ENCODE data around the gene PLCL1.

The PLCL1 gene

DNA sequence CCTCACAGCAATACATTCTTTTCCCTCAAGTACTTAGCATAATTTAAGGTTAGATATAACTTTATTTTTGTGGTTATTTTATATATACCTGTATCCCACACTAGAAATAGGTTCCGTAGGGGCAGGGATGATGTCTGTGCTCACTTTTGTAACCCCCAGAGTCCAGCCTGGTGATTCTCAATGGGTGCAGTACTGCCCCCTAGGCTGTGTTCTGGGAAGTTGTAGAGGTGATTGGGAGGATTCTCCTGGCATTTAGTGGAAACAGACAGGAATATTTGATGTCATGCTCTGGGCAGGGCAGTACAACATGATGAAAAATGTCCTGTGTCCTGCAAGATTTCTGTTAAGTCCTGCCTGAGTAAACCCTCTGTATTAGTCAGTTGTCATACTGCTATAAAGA is 333.3 kb downstream of the PLCL1 start:
- no peak for DNase-seq (ENCODE audit: low spot score)
- in situ Hi-C loops (cut with MboI; ENCODE audit: low sequenced_read_pairs, unreplicated experiment): no loop called here
- TF ChIP-seq, protein P1, sequence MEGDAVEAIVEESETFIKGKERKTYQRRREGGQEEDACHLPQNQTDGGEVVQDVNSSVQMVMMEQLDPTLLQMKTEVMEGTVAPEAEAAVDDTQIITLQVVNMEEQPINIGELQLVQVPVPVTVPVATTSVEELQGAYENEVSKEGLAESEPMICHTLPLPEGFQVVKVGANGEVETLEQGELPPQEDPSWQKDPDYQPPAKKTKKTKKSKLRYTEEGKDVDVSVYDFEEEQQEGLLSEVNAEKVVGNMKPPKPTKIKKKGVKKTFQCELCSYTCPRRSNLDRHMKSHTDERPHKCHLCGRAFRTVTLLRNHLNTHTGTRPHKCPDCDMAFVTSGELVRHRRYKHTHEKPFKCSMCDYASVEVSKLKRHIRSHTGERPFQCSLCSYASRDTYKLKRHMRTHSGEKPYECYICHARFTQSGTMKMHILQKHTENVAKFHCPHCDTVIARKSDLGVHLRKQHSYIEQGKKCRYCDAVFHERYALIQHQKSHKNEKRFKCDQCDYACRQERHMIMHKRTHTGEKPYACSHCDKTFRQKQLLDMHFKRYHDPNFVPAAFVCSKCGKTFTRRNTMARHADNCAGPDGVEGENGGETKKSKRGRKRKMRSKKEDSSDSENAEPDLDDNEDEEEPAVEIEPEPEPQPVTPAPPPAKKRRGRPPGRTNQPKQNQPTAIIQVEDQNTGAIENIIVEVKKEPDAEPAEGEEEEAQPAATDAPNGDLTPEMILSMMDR (IDR thresholded peaks at IDR 0.05; ENCODE audit: borderline replicate concordance, control extremely low read depth, extremely low read depth, insufficient read depth, missing control alignments): no peak

DNA sequence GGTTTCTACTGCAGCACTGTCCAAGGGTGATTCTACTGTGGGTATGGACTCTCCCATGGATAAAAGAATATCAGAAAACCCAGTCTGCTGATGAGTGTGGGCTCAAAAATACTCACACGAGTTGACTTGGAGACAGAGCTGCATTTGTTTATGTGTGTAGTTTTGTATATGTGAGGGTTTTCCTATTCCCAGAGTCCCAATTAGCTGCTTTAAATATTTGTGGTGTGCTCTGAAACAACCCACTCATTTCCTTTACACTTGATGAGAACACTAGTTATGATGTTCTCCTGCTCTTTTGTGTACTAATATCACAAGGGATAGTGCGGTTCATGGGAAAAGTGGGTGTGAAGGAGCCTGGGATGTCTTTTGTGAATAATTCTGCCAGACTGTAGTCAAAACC is 337.3 kb downstream of the PLCL1 start:
- in situ Hi-C loops (cut with MboI; ENCODE audit: low sequenced_read_pairs, unreplicated experiment): no loop called here
- TF ChIP-seq, protein P1 (IDR thresholded peaks at IDR 0.05; ENCODE audit: borderline replicate concordance, control extremely low read depth, extremely low read depth, insufficient read depth, missing control alignments): no peak
- no peak for DNase-seq (ENCODE audit: low spot score)

DNA sequence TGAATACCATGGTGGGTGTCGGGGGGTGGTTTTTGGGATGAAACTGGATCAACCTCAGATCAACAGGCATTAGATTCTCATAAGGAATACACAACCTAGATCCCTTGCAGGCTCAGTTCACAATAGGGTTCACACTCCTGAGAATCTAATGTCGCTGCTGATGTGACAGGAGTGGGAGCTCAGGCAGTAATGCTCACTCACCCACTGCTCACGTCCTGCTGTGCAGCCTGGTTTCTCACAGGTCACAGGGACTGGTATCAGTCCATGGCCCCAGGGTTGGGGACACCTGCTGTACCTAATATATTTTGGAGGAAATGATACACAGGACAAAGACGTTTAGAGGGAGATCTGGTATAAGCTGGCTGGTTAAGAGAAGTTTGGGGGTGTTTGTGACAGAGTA is 338.8 kb downstream of the PLCL1 start:
- TF ChIP-seq, protein P1 (IDR thresholded peaks at IDR 0.05; ENCODE audit: borderline replicate concordance, control extremely low read depth, extremely low read depth, insufficient read depth, missing control alignments): no peak
- in situ Hi-C loops (cut with MboI; ENCODE audit: low sequenced_read_pairs, unreplicated experiment): no loop called here

DNA sequence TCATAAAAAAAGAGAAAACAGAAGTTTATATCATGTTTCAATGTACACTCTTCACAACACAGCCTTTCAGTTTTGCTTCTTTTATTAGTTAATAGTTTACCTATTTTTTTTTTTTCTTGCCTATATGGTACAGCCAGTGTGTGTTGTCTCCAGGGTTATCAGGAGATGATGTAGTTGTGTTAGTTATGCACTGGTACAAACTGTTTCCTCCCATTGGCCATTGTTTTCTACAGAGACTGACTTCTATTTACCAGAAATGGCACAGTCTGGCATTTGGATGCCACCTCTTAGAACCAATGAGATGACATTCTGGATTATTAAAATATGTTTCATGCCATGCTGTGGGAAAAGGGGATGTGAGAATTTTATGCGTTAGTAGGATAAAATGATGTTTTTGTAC is 339.4 kb downstream of the PLCL1 start:
- DNase-seq (ENCODE audit: low spot score): no peak
- in situ Hi-C loops (cut with MboI; ENCODE audit: low sequenced_read_pairs, unreplicated experiment): no loop called here
- TF ChIP-seq, protein P1 (IDR thresholded peaks at IDR 0.05; ENCODE audit: borderline replicate concordance, control extremely low read depth, extremely low read depth, insufficient read depth, missing control alignments): no peak

More for the DNA sequence above, 338.8 kb downstream of the PLCL1 start:
- no peak for DNase-seq (ENCODE audit: low spot score)

DNA sequence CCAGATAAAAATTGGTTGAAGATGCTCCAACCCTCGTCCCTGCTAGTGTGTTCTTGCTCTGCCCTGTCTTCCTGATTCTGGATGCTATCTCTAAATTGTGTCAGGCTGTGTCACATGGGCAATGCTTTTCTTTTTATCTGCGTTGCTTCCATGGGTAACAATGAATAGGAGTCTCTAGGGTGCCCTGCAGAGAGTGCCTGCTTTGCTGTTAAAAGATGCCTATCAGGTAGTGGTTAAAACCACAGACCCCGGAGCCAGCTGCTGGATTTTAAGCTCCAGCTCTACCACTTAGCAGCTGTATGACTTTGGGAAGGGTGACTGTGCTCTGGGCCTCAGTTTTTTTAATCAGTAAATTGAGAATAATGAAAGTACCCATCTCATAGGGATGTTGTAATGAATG is 340.3 kb downstream of the PLCL1 start:
- no peak for DNase-seq (ENCODE audit: low spot score)
- TF ChIP-seq, protein P1 (IDR thresholded peaks at IDR 0.05; ENCODE audit: borderline replicate concordance, control extremely low read depth, extremely low read depth, insufficient read depth, missing control alignments): no peak
- in situ Hi-C loops (cut with MboI; ENCODE audit: low sequenced_read_pairs, unreplicated experiment): no loop called here

DNA sequence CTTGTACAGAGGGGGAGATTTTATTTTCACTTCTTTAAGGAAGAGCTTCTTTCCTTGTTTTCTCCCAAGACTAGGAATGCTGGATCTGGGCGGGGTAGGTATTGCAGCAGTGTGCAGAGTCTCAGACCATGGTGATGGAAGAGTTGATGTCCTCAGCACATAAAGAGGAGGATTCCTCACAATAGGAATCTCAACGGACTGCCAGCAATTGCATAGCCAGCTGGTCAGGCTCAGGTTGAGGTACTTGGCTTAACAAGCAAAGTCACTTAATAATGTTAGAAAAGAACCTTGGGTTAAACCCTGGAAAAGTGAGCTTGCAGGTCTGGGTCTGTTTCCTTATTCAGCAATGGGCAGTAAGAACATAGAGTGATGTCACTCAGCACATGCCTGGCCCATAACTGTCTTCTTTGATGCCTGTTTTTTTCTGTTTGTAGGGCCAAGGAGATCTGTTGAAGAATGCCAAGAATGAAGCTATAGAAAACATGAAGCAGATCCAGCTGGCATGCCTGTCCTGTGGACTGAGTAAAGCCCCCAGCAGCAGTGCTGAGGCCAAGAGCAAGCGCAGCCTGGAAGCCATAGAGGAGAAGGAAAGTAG is 342.1 kb downstream of the PLCL1 start:
- DNase-seq (ENCODE audit: low spot score): no peak
- TF ChIP-seq, protein P1 (IDR thresholded peaks at IDR 0.05; ENCODE audit: borderline replicate concordance, control extremely low read depth, extremely low read depth, insufficient read depth, missing control alignments): no peak
- in situ Hi-C loops (cut with MboI; ENCODE audit: low sequenced_read_pairs, unreplicated experiment): no loop called here

All from GM13976 (cell line).